ENCODE measurements around the gene PDZD2.

PDZD2 gene

GRCh38 chr5:31641575-31641974 lies 2.6 kb downstream of the PDZD2 start:
- peaks cover 2 to 69% (median 32%) of the 10 kb centered on the region in 4 experiments for H3K4me1 ChIP-seq (ENCODE audit: control extremely low read depth in 1 of 4, control insufficient read depth in 4 of 4, insufficient read depth in 4 of 4, low read length in 3 of 4)
- H3K27ac ChIP-seq (ENCODE audit: insufficient read depth in 1 of 2, low read depth in 1 of 2, low read length in 2 of 2, poor library complexity in 1 of 2, severe bottlenecking in 2 of 2) = peak overlapping the region in 1 of 2 experiments; percentile 3
- DNase-seq = peak in 2 of 3 donors; percentile 29 to 58
- H3K9me3 ChIP-seq (ENCODE audit: control extremely low read depth in 1 of 5, control insufficient read depth in 4 of 5, insufficient read depth in 2 of 5, low read depth in 1 of 5, low read length in 4 of 5) = no peaks in the 10 kb centered on the region
- WGBS (ENCODE audit: insufficient coverage) = 53% methylated on average over 3 of the region's 5 CpGs
- ChIA-PET CTCF (interaction anchor here (1.0 to 1.6 kb wide), 2 partner anchors 13 to 18 kb away, joined by 3 to 5 read pairs; no protein-coding TSS in a partner anchor), POLR2A (no interaction called here)
- peaks cover 0 to 17% (median 0%) of the 10 kb centered on the region in 5 experiments for H3K27me3 ChIP-seq (replicated peaks in 2 of 5; ENCODE audit: control insufficient read depth in 4 of 5, insufficient read depth in 5 of 5, low read length in 4 of 5)
- H3K36me3 ChIP-seq (ENCODE audit: control insufficient read depth in 4 of 4, insufficient read depth in 4 of 4, low read length in 3 of 4) = no peaks in the 10 kb centered on the region
- no peak overlapping the region for H3K4me3 ChIP-seq (ENCODE audit: control insufficient read depth in 1 of 7, extremely low read depth in 1 of 7, insufficient read depth in 4 of 7, low read depth in 2 of 7, low read length in 6 of 7)

GRCh38 chr5:31645420-31646081 lies 6.6 kb downstream of the PDZD2 start:
- no peaks in the 10 kb centered on the region for H3K9me3 ChIP-seq (ENCODE audit: control extremely low read depth in 1 of 5, control insufficient read depth in 4 of 5, insufficient read depth in 2 of 5, low read depth in 1 of 5, low read length in 4 of 5)
- H3K4me3 ChIP-seq (ENCODE audit: control insufficient read depth in 1 of 7, extremely low read depth in 1 of 7, insufficient read depth in 4 of 7, low read depth in 2 of 7, low read length in 6 of 7) = no peak overlapping the region
- ChIA-PET CTCF (interaction anchor here (0.8 kb wide), 1 partner anchor 16 kb away, joined by 3 read pairs; no protein-coding TSS in a partner anchor), POLR2A (no interaction called here)
- H3K27me3 ChIP-seq (replicated peaks in 2 of 5; ENCODE audit: control insufficient read depth in 4 of 5, insufficient read depth in 5 of 5, low read length in 4 of 5) = peaks cover 0 to 9% (median 0%) of the 10 kb centered on the region in 5 experiments
- peaks cover 0 to 43% (median 17%) of the 10 kb centered on the region in 4 experiments for H3K4me1 ChIP-seq (ENCODE audit: control extremely low read depth in 1 of 4, control insufficient read depth in 4 of 4, insufficient read depth in 4 of 4, low read length in 3 of 4)
- H3K27ac ChIP-seq (ENCODE audit: insufficient read depth in 1 of 2, low read depth in 1 of 2, low read length in 2 of 2, poor library complexity in 1 of 2, severe bottlenecking in 2 of 2) = no peak overlapping the region
- no peaks in the 10 kb centered on the region for H3K36me3 ChIP-seq (ENCODE audit: control insufficient read depth in 4 of 4, insufficient read depth in 4 of 4, low read length in 3 of 4)
- WGBS (ENCODE audit: insufficient coverage) = 83% methylated on average over 6 of the region's 11 CpGs
- no peak for DNase-seq

- no peaks in the 10 kb centered on the region for H3K9me3 ChIP-seq (ENCODE audit: control extremely low read depth in 1 of 5, control insufficient read depth in 4 of 5, insufficient read depth in 2 of 5, low read depth in 1 of 5, low read length in 4 of 5)
- ChIA-PET POLR2A (no interaction called here), CTCF (interaction anchor here (2.0 kb wide), 1 partner anchor 10 kb away, joined by 6 read pairs; the partner anchor contains the start of gene PDZD2)
- peaks cover 0 to 15% (median 5%) of the 10 kb centered on the region in 4 experiments for H3K4me1 ChIP-seq (ENCODE audit: control extremely low read depth in 1 of 4, control insufficient read depth in 4 of 4, insufficient read depth in 4 of 4, low read length in 3 of 4)
- WGBS (ENCODE audit: insufficient coverage) = 87% methylated on average over 5 of the region's 6 CpGs
- no peaks in the 10 kb centered on the region for H3K27me3 ChIP-seq (replicated peaks in 2 of 5; ENCODE audit: control insufficient read depth in 4 of 5, insufficient read depth in 5 of 5, low read length in 4 of 5)
- H3K4me3 ChIP-seq (ENCODE audit: control insufficient read depth in 1 of 7, extremely low read depth in 1 of 7, insufficient read depth in 4 of 7, low read depth in 2 of 7, low read length in 6 of 7) = no peak overlapping the region
- H3K27ac ChIP-seq (ENCODE audit: insufficient read depth in 1 of 2, low read depth in 1 of 2, low read length in 2 of 2, poor library complexity in 1 of 2, severe bottlenecking in 2 of 2) = no peak overlapping the region
- no peak for DNase-seq
- H3K36me3 ChIP-seq (ENCODE audit: control insufficient read depth in 4 of 4, insufficient read depth in 4 of 4, low read length in 3 of 4) = no peaks in the 10 kb centered on the region
Measured at GRCh38 chr5:31648326-31648725, 9.4 kb downstream of the PDZD2 start.

GRCh38 chr5:31651241-31651640 lies 12.3 kb downstream of the PDZD2 start:
- no peak overlapping the region for H3K4me3 ChIP-seq (ENCODE audit: control insufficient read depth in 1 of 7, extremely low read depth in 1 of 7, insufficient read depth in 4 of 7, low read depth in 2 of 7, low read length in 6 of 7)
- 100% methylated on average over 1 of the region's 3 CpGs for WGBS (ENCODE audit: insufficient coverage)
- H3K36me3 ChIP-seq (ENCODE audit: control insufficient read depth in 4 of 4, insufficient read depth in 4 of 4, low read length in 3 of 4) = no peaks in the 10 kb centered on the region
- ChIA-PET POLR2A (no interaction called here), CTCF (no interaction called here)
- H3K9me3 ChIP-seq (ENCODE audit: control extremely low read depth in 1 of 5, control insufficient read depth in 4 of 5, insufficient read depth in 2 of 5, low read depth in 1 of 5, low read length in 4 of 5) = no peaks in the 10 kb centered on the region
- DNase-seq = no peak
- no peak overlapping the region for H3K27ac ChIP-seq (ENCODE audit: insufficient read depth in 1 of 2, low read depth in 1 of 2, low read length in 2 of 2, poor library complexity in 1 of 2, severe bottlenecking in 2 of 2)
- no peaks in the 10 kb centered on the region for H3K27me3 ChIP-seq (replicated peaks in 2 of 5; ENCODE audit: control insufficient read depth in 4 of 5, insufficient read depth in 5 of 5, low read length in 4 of 5)
- H3K4me1 ChIP-seq (ENCODE audit: control extremely low read depth in 1 of 4, control insufficient read depth in 4 of 4, insufficient read depth in 4 of 4, low read length in 3 of 4) = no peaks in the 10 kb centered on the region

- Histone ChIP-seq H3K4me1 (ENCODE audit: control extremely low read depth in 1 of 4, control insufficient read depth in 4 of 4, insufficient read depth in 4 of 4, low read length in 3 of 4) (no peaks in the 10 kb centered on the region), H3K27me3 (replicated peaks in 2 of 5; ENCODE audit: control insufficient read depth in 4 of 5, insufficient read depth in 5 of 5, low read length in 4 of 5) (no peaks in the 10 kb centered on the region), H3K36me3 (ENCODE audit: control insufficient read depth in 4 of 4, insufficient read depth in 4 of 4, low read length in 3 of 4) (no peaks in the 10 kb centered on the region), H3K4me3 (ENCODE audit: control insufficient read depth in 1 of 7, extremely low read depth in 1 of 7, insufficient read depth in 4 of 7, low read depth in 2 of 7, low read length in 6 of 7) (no peak overlapping the region), H3K9me3 (ENCODE audit: control extremely low read depth in 1 of 5, control insufficient read depth in 4 of 5, insufficient read depth in 2 of 5, low read depth in 1 of 5, low read length in 4 of 5) (peaks cover 0 to 5% (median 0%) of the 10 kb centered on the region in 5 experiments), H3K27ac (ENCODE audit: insufficient read depth in 1 of 2, low read depth in 1 of 2, low read length in 2 of 2, poor library complexity in 1 of 2, severe bottlenecking in 2 of 2) (no peak overlapping the region)
- no peak for DNase-seq
- CTCF ChIA-PET = no interaction called here
- POLR2A ChIA-PET = no interaction called here
- WGBS (ENCODE audit: insufficient coverage) = no CpG with 5 or more reads among the region's 3 CpGs
Measured at GRCh38 chr5:31655491-31655890, 16.6 kb downstream of the PDZD2 start.

GRCh38 chr5:31656806-31657205 lies 17.9 kb downstream of the PDZD2 start:
- 97% methylated on average over 4 of the region's 4 CpGs for WGBS (ENCODE audit: insufficient coverage)
- Histone ChIP-seq H3K9me3 (ENCODE audit: control extremely low read depth in 1 of 5, control insufficient read depth in 4 of 5, insufficient read depth in 2 of 5, low read depth in 1 of 5, low read length in 4 of 5) (peaks cover 0 to 5% (median 0%) of the 10 kb centered on the region in 5 experiments), H3K27me3 (replicated peaks in 2 of 5; ENCODE audit: control insufficient read depth in 4 of 5, insufficient read depth in 5 of 5, low read length in 4 of 5) (peaks cover 0 to 2% (median 0%) of the 10 kb centered on the region in 5 experiments), H3K4me3 (ENCODE audit: control insufficient read depth in 1 of 7, extremely low read depth in 1 of 7, insufficient read depth in 4 of 7, low read depth in 2 of 7, low read length in 6 of 7) (no peak overlapping the region), H3K27ac (ENCODE audit: insufficient read depth in 1 of 2, low read depth in 1 of 2, low read length in 2 of 2, poor library complexity in 1 of 2, severe bottlenecking in 2 of 2) (no peak overlapping the region), H3K4me1 (ENCODE audit: control extremely low read depth in 1 of 4, control insufficient read depth in 4 of 4, insufficient read depth in 4 of 4, low read length in 3 of 4) (no peaks in the 10 kb centered on the region), H3K36me3 (ENCODE audit: control insufficient read depth in 4 of 4, insufficient read depth in 4 of 4, low read length in 3 of 4) (no peaks in the 10 kb centered on the region)
- POLR2A ChIA-PET = no interaction called here
- DNase-seq = no peak
- CTCF ChIA-PET = interaction anchor here (0.9 kb wide), 1 partner anchor 18 kb away, joined by 3 read pairs; the partner anchor contains the start of gene PDZD2

- Histone ChIP-seq H3K4me3 (ENCODE audit: control insufficient read depth in 1 of 7, extremely low read depth in 1 of 7, insufficient read depth in 4 of 7, low read depth in 2 of 7, low read length in 6 of 7) (no peak overlapping the region), H3K9me3 (ENCODE audit: control extremely low read depth in 1 of 5, control insufficient read depth in 4 of 5, insufficient read depth in 2 of 5, low read depth in 1 of 5, low read length in 4 of 5) (peaks cover 0 to 5% (median 0%) of the 10 kb centered on the region in 5 experiments), H3K27me3 (replicated peaks in 2 of 5; ENCODE audit: control insufficient read depth in 4 of 5, insufficient read depth in 5 of 5, low read length in 4 of 5) (peaks cover 0 to 2% (median 0%) of the 10 kb centered on the region in 5 experiments), H3K4me1 (ENCODE audit: control extremely low read depth in 1 of 4, control insufficient read depth in 4 of 4, insufficient read depth in 4 of 4, low read length in 3 of 4) (no peaks in the 10 kb centered on the region), H3K36me3 (ENCODE audit: control insufficient read depth in 4 of 4, insufficient read depth in 4 of 4, low read length in 3 of 4) (no peaks in the 10 kb centered on the region), H3K27ac (ENCODE audit: insufficient read depth in 1 of 2, low read depth in 1 of 2, low read length in 2 of 2, poor library complexity in 1 of 2, severe bottlenecking in 2 of 2) (no peak overlapping the region)
- ChIA-PET CTCF (interaction anchor here (0.6 to 0.9 kb wide), 2 partner anchors 10 to 18 kb away, joined by 3 read pairs; partner anchors contain the start of gene PDZD2), POLR2A (interaction anchor here (0.6 kb wide), 1 partner anchor 260 kb away, joined by 3 read pairs; no protein-coding TSS in a partner anchor)
- WGBS (ENCODE audit: insufficient coverage) = 96% methylated on average over 9 of the region's 11 CpGs
- DNase-seq = no peak
Measured at GRCh38 chr5:31657315-31657979, 18.5 kb downstream of the PDZD2 start.
